HG02798 (cell line): ENCODE data around the gene SSR1.
"Not testable (repeated sequence)": the region's sequence is repeated elsewhere in the genome, so short reads cannot be mapped to it uniquely, and the experiment has no call there.

Experiments
- ATAC-seq: cut with Tn5 transposase; IDR thresholded peaks from one replicate; pipeline ENCODE4 v1.9.1; 2021; ENCODE audit warnings: mild to moderate bottlenecking; ENCODE audit not compliant: unreplicated experiment, poor library complexity

Gene SSR1

DNA sequence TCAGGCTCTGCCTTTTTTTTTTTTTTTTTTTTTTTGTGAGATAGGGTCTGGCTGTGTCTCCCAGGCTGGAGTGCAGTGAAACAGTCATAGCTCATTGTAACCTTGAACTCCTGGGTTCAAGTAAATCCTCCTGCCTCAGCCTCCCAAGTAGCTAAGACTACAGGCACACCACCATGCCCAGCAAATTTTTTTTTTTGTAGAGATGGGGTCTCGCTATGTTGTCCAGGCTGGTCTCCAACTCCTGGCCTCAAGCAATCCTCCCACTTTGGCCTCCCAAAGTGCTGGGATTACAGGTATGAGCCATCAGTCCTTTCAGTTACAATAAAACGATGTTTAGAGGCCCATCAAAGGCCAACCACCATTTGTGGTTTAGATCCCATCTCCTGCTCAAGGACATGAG is 6.4 kb upstream of the SSR1 start:
- not testable (repeated sequence) for ATAC-seq

DNA sequence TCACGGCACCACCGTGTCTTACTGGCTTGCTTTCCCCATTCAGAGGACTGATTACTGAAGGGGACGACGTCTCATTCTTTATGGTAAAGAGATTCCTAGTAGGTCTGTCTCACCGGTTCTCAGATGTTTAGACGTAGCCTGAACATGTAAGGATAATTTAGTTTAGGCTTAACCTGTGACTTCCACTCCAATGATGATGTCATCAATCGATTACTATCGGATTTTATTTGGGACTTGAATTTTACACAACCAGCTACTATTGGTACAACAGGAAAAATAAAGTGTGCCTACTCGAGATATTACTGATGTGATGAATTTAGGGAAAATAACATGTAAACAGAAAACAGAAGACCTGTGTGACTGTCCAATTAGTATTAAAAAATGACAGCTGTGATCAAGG is 4.5 kb upstream of the SSR1 start:
- no peak for ATAC-seq

DNA sequence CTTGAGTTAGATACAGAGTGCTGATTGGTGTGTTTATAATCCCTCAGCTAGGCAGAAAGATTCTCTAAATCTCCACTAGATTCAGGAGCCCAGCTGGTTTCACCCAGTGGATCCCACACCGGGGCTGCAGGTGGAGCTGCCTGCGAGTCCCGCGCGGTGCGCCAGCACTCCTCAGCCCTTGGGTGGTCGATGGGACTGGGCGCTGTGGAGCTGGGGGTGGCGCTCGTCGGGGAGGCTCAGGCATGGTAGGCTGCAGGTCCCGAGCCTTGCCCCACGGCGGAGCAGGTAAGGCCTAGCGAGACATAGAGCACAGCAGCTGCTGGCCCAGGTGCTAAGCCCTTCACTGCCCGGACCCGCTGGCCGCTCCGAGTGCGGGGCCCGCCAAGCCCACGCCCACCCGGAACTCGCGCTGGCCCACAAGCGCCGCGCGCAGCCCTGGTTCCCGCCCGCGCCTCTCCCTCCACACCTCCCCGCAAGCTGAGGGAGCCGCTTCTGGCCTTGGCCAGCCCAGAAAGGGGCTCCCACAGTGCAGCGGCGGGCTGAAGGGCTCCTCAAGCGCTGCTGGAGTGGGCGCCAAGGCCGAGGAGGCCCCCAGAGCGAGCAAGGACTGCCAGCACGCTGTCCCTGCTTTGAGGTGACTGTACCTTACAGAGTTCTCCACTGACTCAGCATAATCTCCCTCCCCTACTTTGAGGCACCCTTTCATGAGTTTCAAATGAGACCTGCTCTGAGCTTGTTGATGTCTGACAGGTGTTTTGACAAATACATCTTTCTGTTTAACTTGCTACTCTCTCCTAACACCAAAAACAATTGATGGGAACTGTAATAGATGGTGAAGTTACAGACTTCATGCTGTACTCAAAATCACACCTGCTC is 3.9 kb upstream of the SSR1 start:
- ATAC-seq, result no peak

DNA sequence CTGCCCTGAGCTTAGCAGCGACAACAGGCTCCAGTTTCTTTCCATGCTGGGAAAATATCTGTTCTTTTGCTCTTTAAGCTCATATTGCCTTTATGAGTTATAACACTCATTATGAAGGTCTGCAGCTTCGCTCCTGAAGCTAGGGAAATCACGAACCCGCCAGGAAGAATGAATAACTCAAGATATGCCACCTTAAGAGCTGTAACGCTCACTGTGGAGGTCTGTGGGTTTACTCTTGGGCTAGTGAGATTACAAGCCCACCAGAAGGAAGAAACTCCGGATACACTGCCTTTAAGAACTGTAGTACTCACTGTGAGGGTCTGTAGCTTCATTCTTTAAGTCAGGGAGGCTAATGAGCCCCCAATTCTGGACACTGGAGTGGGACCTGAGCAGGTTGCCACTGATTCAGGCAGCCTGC is 3.0 kb upstream of the SSR1 start:
- ATAC-seq, result no peak

DNA sequence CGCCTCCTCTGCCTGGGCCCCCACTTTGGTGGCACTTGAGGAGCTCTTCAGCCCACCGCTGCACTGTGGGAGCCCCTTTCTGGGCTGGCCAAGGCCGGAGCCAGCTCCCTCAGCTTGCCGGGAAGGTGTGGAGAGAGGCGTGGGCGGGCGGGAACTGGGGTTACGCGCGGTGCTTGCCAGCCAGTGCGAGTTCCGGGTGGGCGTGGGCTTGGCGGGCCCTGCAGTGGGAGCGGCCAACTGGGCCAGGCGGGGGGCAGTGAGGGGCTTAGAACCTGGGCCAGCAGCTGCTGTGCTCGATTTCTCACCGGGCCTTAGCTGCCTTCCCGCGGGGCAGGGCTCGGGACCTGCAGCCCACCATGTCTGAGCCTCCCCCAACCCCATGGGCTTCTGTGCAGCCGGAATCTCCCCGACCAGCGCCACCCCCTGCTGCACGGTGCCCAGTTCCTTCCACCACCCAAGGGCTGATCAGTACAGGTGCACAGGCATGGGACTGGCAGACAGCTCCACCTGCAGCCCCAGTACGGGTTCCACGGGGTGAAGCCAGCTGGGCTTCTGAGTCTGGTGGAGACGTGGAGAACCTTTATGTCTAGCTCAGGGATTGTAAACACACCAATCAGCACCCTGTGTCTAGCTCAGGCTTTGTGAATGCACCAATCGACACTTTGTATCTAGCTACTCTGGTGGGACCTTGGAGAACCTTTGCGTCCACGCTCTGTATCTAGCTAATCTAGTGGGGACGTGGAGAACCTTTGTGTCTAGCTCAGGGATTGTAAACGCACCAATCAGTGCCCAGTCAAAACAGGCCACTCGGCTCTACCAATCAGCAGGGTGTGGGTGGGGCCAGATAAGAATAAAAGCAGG is 2.3 kb upstream of the SSR1 start:
- not testable (repeated sequence) for ATAC-seq

DNA sequence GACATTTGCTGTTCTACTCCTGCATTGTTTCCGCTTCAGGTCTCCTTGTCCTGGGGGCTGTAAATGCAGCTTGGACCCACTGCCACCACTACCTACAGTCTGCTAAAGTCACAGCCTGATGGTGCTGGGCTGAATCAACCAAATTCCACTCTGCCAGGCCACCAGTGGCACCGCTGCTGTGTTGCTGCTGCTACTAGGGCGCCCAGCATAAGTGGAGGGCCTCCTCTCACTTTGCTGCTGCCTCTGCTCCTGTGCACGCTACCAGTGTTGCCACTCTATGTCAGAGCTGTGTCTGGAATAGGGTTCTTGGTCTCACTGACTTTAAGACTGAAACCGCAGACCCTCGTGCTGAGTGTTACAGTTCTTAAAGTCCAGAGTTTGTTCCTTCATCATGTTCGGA is 1.4 kb upstream of the SSR1 start:
- no peak for ATAC-seq

DNA sequence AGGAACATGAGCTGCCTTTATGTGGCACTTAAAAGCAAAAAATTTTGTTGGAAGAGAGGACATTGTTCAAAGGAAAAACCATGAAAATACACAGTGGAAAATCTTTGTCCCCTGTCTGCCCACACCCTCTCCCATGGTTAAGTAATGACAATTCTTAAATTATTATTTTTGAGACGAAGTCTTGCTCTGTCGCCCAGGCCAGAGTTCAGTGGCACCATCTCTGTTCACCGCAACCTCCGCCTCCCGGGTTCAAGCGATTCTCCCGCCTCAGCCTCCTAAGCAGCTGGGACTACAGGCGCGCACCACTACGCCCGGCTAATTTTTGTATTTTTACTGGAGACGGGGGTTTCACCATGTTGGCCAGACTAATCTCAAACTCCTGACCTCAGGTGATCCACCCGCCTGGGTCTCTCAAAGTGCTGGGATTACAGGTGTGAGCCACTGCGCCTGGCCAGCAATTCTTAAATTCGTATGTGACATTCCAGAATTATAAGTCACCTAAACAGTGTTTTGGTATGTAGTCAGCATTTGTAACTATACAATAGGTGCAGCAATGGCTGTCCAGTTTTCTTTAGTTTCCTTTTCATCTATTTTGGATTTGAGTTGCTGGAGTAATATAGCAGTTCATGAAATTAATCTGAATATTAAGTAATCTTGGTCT is 636 bp upstream of the SSR1 start:
- no peak for ATAC-seq

DNA sequence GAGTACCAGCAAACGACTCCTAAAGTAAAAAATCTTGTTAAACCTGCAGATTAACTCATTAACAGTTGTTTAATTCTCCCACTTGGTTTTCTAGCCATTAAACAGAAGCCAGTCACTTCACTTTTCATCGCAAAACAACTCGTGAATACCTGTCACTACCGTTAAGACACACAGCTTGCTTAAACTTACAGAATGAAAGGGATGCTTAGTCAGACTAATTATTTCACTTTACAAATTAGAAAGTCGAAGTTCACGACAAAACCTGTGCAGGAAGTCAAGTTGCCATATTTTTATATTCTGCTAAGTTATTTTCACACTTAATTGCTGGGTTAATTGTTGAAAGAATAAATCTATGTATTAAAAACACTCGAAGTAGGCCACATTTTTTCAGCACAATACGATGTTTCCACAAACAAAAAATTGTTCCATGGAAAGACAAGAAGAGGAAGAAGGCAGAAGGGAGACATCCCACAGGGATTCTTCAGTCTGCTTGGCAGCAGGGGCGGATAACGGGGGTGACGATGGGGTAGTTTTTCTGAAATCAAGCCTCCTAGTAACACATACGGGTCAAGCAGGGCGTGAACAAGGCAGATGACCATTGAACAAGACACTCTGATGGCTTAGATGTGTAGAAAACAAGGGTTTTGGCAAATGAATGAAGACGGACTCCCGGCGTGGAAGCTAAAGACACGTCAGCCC is 933 bp downstream of the SSR1 start:
- ATAC-seq, result no peak

DNA sequence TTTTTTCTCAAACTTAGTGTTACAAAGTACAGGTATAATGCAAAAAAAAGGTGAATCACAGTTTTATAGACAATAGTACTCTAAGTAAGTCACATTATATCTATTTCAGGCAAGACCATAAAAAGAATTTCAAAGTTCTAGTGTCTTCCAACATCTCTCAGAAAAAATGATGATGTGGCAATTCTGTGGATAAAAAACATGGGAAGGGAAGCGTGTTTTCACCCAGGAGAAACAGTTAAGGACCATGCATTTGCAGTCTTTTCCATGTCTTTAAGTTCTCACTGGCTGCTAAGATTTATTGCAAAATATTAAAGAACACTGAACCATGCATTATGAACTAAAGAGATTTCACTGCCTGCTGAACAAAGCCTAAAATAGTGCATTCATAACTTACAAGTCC is 1.8 kb downstream of the SSR1 start:
- no peak for ATAC-seq

DNA sequence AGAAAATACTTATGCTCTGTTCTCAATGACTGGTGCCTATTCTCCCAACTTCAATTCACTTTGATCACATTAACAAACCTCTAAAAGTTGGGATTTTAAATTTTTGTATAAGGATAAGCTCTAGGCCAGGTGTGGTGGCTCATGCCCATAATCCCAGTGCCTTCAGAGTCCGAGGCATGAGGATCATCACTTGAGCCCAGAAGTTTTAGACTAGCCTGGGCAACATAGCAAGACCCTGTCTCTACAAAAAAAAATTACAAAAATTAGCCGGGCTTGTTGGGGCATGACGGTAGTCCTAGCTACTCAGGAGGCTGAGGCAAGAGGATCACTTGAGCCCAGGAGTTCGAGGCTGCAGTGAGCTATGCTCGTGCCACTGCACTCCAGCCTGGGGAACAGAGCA is 3.9 kb downstream of the SSR1 start:
- no peak for ATAC-seq

DNA sequence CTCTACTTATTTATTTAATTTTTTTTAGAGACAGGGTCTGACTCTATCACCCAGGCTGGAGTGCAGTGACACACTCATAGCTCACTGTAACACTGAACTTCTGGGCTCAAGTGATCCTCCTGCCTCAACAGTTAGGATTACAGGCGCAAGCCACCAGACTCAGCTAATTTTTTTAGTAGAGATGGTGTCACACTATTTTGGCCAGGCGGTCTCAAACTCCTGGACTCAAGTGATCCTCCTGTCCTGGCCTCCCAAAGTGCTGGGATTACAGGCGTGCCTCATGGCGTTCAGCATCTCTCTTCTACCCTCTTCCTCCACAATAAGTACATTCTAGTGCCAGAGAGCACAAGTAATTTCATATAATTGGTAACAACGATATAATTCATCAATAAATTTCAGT is 5.5 kb downstream of the SSR1 start:
- no peak for ATAC-seq

DNA sequence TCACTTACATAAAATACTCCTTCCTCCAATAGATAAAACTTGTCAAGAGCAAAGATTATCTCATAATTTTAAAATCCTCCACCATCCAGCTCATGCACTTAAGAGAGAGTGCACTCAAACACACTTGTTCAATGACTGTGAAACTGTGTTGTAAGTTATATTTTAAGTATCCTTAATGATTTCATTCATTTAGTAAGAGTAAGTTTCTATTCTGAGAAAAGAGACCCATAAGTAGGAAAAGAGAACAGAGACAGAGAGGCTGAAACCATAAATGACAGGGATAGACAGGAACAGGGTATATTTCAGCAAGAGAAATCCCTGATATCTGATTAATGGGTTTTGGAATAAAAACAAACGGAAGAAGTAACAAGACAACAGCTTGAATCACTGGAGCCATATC is 8.2 kb downstream of the SSR1 start:
- no peak for ATAC-seq

DNA sequence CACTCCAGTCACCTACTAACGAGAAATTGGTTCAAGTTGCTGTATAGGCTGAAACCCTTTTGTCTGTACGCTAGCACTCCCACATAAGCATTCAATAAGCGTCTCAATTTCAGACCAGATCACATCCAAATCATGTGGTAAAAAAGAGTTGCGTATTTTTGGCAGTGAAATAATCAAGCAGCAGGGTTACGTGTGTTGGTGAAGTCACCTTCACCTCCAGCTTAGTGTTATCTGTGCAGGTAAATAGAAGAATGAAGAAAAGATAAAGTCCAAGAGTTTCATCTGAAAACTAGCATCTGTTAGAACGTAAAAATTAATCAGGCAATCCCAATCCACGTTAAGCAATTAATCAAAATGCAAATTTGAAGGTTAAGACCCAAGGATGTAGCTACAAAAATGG is 11.3 kb downstream of the SSR1 start:
- no peak for ATAC-seq

DNA sequence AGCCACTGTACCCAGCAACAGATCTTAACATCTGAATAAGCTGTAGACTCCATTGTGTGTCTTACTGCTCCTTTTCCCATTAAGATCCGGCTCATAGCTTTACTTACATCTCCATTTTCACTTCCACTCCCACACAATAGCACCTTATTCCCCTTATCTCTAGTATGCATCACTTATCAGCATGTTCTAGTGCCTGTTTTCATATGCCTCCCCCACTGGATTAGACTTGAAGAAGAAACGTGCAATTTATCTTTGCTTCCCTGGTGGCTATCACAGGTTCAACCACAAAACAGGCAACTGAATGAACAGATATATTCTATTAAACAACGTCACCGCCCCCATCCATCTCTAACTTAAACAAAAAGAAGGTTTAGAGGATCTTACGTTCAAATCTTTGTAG is 12.1 kb downstream of the SSR1 start:
- no peak for ATAC-seq

DNA sequence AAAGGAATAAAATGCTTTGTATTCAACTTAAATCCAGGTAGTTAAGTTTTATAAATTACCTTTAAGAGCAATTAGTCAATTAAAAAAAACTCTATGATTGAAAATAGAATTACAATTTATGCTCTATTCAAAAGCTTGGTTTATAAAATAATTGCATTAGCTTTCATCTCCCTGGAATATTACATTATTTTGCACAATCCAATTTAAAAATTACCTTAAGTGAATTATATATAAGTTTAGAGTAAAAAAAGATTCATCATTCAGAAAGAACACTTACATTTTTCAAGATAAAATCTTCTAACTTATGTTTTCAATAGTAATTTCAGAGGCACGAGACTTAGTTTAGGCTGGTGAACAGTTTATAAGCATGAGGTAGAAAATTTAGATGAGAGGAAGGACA is 14.9 kb downstream of the SSR1 start:
- no peak for ATAC-seq

DNA sequence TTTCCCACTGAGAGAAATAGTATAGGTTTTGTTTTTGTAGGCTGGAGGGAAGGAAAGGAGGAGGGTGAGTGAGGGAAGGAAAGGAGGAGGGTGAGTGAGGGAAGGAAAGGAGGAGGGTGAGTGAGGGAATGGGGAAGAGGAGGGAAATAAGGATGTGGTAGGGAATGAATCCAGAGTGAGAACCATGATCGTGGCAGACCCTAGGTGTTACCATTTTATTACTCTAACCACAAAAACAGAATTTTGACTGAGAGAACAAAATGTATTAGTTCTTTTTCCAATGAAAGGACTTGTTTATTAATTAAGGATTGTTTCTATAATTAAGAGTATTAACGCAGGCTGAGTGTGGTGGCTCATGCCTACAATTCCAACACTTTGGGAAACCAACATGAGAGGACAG is 16.4 kb downstream of the SSR1 start:
- ATAC-seq, result no peak

DNA sequence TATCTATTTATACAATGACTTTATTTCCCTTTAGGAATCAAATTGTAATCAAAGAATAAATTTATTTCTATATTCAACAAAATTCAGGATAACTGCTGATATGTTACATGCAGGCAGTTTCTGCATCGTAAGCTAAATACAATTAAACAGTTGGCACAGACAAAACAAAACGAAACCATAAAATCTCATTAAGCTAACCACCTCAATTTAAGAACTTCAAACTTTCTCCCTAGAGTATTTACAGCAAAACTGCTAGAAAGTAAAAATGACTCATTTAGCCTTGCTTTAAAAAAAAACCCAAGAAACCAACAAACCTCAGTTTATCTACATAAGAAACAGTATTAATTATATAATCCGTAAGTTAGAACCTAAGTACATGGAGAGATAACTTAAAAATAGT is 17.1 kb downstream of the SSR1 start:
- ATAC-seq, result no peak

DNA sequence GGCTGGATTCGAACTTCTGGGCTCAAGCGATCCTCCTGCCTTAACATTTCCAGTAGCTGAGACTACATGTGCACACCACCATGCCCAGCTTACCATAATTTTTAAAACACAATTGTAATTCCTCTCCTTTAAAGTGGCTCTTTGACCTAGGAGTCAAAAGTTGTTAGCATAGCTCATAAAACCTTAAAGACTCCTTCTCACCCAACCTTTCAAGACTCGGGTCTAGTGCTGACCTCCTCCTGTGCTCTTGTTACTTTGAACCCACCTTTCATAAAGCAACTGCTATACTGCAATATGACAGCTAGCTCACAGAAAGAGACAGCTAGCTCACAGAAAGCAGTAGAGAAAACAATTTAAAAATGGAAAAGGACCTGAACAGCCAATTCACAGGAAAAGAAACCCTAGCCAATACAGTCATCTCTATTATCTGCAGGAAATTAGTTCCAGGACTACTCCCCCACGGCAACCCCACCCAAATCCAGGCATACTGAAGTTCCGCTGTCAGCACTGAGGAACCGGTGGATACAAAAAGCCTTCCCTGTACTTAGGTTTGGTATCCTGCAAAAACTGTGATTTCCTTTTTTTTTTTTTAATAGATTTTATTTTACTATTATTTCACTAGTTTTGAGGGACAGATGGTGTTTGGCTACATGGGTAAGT is 20.3 kb downstream of the SSR1 start:
- ATAC-seq, result no peak

DNA sequence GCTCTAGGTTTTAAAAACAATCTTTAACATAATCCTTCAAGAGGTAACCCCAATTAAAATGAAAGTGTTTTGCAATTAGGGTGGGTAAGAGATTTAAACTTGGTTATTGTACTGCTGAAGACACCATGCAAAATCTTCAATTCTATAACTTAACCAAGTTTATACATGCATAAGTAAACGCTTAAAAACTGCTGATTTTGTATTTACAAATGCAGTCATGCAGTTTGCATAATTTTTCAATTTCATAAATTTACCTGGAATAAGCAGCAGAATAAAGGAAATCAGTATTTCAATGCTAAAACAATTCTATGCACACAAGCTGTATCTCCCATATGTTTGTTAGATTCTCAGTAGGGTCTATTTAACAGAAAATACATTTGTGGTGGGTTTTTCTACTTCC is 22.9 kb downstream of the SSR1 start:
- no peak for ATAC-seq

DNA sequence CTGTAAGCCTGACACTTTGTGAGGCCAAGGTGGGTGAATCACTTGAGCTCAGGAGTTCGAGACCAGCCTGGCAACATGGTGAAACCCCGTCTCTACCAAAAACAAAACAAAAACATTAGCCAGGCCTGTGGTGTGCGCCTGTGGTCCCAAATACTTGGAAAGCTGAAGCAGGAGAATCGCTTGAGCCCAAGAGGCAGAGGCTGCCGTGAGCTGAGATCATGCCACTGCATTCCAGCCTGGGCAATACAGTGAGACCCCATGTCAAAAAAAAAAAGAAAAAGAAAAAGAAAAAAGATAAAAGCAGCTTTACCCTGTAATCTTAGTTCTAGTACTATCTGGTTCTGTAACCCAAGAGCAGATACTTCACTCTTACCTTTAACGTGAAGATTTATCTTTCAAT is 27.6 kb downstream of the SSR1 start:
- ATAC-seq, result no peak
